GM13977 (cell line): ENCODE results near the gene MS4A15.

Experiments used
- DNase-seq: peaks from one replicate; pipeline ENCODE4 v3.0.0; 2012; ENCODE audit warnings: low spot score
- in situ Hi-C: fragments of 300-500 bp; cut with MboI; formaldehyde crosslinking; loops from one replicate; pipeline ENCODE4 v1.12.0; 2022; ENCODE audit warnings: low sequenced_read_pairs, low pct_unique_long_range_greater_than_20kb, mixed read lengths, inconsistent platforms; ENCODE audit not compliant: unreplicated experiment
- TF ChIP-seq, protein P1 (sequence below): IDR thresholded peaks from 2 replicates; pipeline ENCODE4 v1.5.1; 2012; ENCODE audit warnings: mild to moderate bottlenecking, control low read depth; ENCODE audit not compliant: insufficient read depth; ENCODE audit errors: extremely low read depth, missing control alignments

Gene MS4A15

GRCh38 chr11:60809249-60809648, 52.6 kb downstream of the MS4A15 start:
- in situ Hi-C loops, result no loop called here
- TF ChIP-seq, protein P1, sequence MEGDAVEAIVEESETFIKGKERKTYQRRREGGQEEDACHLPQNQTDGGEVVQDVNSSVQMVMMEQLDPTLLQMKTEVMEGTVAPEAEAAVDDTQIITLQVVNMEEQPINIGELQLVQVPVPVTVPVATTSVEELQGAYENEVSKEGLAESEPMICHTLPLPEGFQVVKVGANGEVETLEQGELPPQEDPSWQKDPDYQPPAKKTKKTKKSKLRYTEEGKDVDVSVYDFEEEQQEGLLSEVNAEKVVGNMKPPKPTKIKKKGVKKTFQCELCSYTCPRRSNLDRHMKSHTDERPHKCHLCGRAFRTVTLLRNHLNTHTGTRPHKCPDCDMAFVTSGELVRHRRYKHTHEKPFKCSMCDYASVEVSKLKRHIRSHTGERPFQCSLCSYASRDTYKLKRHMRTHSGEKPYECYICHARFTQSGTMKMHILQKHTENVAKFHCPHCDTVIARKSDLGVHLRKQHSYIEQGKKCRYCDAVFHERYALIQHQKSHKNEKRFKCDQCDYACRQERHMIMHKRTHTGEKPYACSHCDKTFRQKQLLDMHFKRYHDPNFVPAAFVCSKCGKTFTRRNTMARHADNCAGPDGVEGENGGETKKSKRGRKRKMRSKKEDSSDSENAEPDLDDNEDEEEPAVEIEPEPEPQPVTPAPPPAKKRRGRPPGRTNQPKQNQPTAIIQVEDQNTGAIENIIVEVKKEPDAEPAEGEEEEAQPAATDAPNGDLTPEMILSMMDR, result no peak
- no peak for DNase-seq

- no peak for DNase-seq
- TF ChIP-seq, protein P1, result no peak
- in situ Hi-C loops, result no loop called here
These were observed 53.0 kb downstream of the MS4A15 start for GRCh38 chr11:60809691-60810090.

GRCh38 chr11:60810151-60810550, 53.5 kb downstream of the MS4A15 start:
- no peak for DNase-seq
- in situ Hi-C loops, result no loop called here
- TF ChIP-seq, protein P1, result no peak

GRCh38 chr11:60810569-60810968, 53.9 kb downstream of the MS4A15 start:
- TF ChIP-seq, protein P1, result no peak
- in situ Hi-C loops, result no loop called here
- no peak for DNase-seq

GRCh38 chr11:60813324-60813723, 56.7 kb downstream of the MS4A15 start:
- no peak for DNase-seq
- in situ Hi-C loops, result no loop called here
- TF ChIP-seq, protein P1, result no peak

- in situ Hi-C loops, result no loop called here
- TF ChIP-seq, protein P1, result no peak
- no peak for DNase-seq
These were observed 57.4 kb downstream of the MS4A15 start for GRCh38 chr11:60814112-60814511.
